Measurements from ENCODE around the gene PICALM. TPM values are rescaled to one million over a fixed set of nuclear protein-coding genes. Genes with fewer than 3 reads are reported as not detected.

The PICALM gene
- total and polyA plus RNA-seq, 4 donors: 19.3 to 317 (median 108) TPM

DNA sequence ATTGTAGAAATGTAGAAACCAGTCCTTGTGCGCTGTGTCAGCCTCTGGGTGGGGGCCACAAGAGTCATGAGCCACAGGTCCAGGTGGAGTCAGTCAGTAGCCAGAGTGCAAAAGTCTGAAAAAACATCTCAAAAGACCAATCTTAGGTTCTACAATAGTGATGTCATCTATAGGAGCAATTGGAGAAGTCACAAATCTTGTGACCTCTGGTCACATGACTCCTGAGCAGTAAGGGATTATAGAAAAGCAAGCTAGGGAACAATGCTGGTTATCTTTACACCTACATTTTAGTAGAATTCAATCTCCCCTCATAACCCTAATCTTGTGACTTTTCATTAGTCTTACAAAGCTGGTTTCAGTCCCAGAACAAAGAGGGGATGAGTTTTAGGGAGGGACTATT is 131.0 kb downstream of the PICALM start:
- Histone ChIP-seq H3K27ac (ENCODE audit: low read depth in 1 of 2, low read length in 2 of 2) (no peak overlapping the region), H3K4me1 (ENCODE audit: control insufficient read depth in 4 of 4, insufficient read depth in 4 of 4, low read length in 3 of 4) (peaks cover 2 to 15% (median 8%) of the 10 kb centered on the region in 4 donors), H3K9ac (ENCODE audit: low read depth in 1 of 2, low read length in 2 of 2) (no peak overlapping the region), H3K27me3 (ENCODE audit: control insufficient read depth in 4 of 4, insufficient read depth in 4 of 4, low read length in 3 of 4) (no peaks in the 10 kb centered on the region), H3K9me3 (ENCODE audit: control insufficient read depth in 4 of 4, low read length in 3 of 4) (peaks cover 0 to 2% (median 0%) of the 10 kb centered on the region in 4 donors), H3K4me3 (ENCODE audit: low read depth in 1 of 3, low read length in 3 of 3) (no peak overlapping the region), H3K36me3 (ENCODE audit: control insufficient read depth in 4 of 4, insufficient read depth in 3 of 4, low read depth in 1 of 4, low read length in 3 of 4) (no peaks in the 10 kb centered on the region)
- 100% methylated on average over 1 of the region's 1 CpG for WGBS
- DNase-seq (ENCODE audit: low spot score): no peak
- no peak for TF ChIP-seq REST (IDR thresholded peaks at IDR 0.05)
- TF ChIP-seq FOXA1 (IDR thresholded peaks at IDR 0.05): no peak
- TF ChIP-seq HNF4G (IDR thresholded peaks at IDR 0.05): no peak
- TF ChIP-seq ATF3 (IDR thresholded peaks at IDR 0.05): no peak
- TF ChIP-seq GABPA (IDR thresholded peaks at IDR 0.05 in 1 of 2, conservative IDR thresholded peaks at IDR 0.05 in 1 of 2): no peak
- TF ChIP-seq FOXA2 (IDR thresholded peaks at IDR 0.05): no peak
- TF ChIP-seq JUND (IDR thresholded peaks at IDR 0.05): no peak
- TF ChIP-seq SP1 (IDR thresholded peaks at IDR 0.05): no peak
- TF ChIP-seq, protein P1, sequence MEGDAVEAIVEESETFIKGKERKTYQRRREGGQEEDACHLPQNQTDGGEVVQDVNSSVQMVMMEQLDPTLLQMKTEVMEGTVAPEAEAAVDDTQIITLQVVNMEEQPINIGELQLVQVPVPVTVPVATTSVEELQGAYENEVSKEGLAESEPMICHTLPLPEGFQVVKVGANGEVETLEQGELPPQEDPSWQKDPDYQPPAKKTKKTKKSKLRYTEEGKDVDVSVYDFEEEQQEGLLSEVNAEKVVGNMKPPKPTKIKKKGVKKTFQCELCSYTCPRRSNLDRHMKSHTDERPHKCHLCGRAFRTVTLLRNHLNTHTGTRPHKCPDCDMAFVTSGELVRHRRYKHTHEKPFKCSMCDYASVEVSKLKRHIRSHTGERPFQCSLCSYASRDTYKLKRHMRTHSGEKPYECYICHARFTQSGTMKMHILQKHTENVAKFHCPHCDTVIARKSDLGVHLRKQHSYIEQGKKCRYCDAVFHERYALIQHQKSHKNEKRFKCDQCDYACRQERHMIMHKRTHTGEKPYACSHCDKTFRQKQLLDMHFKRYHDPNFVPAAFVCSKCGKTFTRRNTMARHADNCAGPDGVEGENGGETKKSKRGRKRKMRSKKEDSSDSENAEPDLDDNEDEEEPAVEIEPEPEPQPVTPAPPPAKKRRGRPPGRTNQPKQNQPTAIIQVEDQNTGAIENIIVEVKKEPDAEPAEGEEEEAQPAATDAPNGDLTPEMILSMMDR (IDR thresholded peaks at IDR 0.05; ENCODE audit: low read depth, low read length, missing input control): no peak
- TF ChIP-seq, protein P2, sequence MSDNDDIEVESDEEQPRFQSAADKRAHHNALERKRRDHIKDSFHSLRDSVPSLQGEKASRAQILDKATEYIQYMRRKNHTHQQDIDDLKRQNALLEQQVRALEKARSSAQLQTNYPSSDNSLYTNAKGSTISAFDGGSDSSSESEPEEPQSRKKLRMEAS (IDR thresholded peaks at IDR 0.05): no peak
- no peak for TF ChIP-seq NR2F2 (IDR thresholded peaks at IDR 0.05)
- no peak for TF ChIP-seq ZBTB33 (IDR thresholded peaks at IDR 0.05)
- no peak for TF ChIP-seq TAF1 (conservative IDR thresholded peaks at IDR 0.05)
- no peak for TF ChIP-seq RAD21 (IDR thresholded peaks at IDR 0.05)
- TF ChIP-seq YY1 (IDR thresholded peaks at IDR 0.05): no peak
- TF ChIP-seq EGR1 (IDR thresholded peaks at IDR 0.05; ENCODE audit: low read depth in 2 of 2): no peak
- no peak for TF ChIP-seq RXRA (IDR thresholded peaks at IDR 0.05)
- TF ChIP-seq HNF4A (conservative IDR thresholded peaks at IDR 0.05): no peak

Data from liver (tissue), 9 donors.